Gastrocnemius medialis (tissue), 4 donors: ENCODE results near the gene ANAPC1.
"Not testable (repeated sequence)": the region's sequence is repeated elsewhere in the genome, so short reads cannot be mapped to it uniquely, and the experiment has no call there.

Experiments used
- CTCF ChIP-seq, 5 experiments: fragments of 450-650 bp in 3 of 5; fragments of 200-600 bp in 2 of 5; sonication (generic) in 2 of 5; IDR thresholded peaks in 4 of 5; conservative IDR thresholded peaks in 1 of 5; 1 replicate in 4 of 5; 2 replicates in 1 of 5; pipeline ENCODE4 v1.5.1; 2016 to 2019; ENCODE audit warnings: antibody characterized with exemption in 5 of 5, mild to moderate bottlenecking in 3 of 5, moderate library complexity in 3 of 5
- POLR2A ChIP-seq, 2 donors: fragments of 450-650 bp; IDR thresholded peaks; one replicate each; pipeline ENCODE4 v1.6.1; 2017; ENCODE audit warnings: antibody characterized with exemption in 2 of 2, mild to moderate bottlenecking in 2 of 2, moderate library complexity in 2 of 2

DNA sequence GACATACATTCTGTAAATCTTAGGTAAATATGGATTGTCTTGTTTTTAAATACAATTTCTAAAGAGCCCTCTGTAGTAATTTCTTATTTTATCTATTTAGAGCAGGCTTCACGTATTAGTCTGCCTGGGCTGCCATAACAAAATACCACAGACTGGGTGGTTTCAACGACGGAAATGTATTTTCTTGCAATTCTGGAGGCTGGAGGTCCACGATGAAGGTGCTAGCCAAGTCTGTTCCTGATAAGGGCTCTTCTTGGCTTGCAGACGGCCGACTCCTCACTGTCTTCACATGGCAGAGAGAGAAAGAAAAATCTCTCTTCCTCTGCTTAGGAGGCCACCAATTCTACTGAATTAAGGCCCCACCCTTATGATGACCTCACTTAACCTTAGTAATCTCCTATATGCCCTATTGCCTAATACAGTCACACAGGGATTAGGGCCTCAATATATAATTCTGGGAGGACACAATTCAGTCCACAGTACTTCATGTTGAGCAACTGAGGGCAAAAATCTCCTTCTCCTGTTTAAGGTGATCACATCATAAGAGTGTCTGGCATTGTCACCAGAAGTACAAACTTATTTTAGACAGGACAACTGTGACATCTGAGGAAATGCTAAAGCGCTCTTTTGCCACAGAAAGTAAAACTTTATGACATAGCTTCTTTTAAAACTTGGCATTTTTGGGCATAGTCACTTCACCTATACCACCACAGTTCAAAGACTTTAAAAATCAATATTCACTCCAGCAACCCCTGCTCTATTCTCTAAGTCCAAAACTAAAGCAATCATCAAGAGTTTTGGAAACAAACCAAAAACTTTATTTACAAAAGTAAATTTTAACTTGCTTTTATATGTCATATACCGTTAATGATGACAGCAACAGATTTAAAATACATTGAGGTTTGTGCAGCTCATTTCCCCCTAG, 115.5 kb downstream of the ANAPC1 start:
- not testable (repeated sequence) for TF ChIP-seq CTCF (IDR thresholded peaks at IDR 0.05 in 4 of 5, conservative IDR thresholded peaks at IDR 0.05 in 1 of 5); POLR2A (IDR thresholded peaks at IDR 0.05)
